ENCODE data around the gene BCAR3.

BCAR3 gene

GRCh38 chr1:93531193-93531592 is 150.4 kb downstream of the BCAR3 start:
- no peaks in the 10 kb centered on the region for H3K36me3 Mint-ChIP-seq (ENCODE audit: low read depth)
- H3K27ac Mint-ChIP-seq = no peak overlapping the region
- H3K4me1 Mint-ChIP-seq (ENCODE audit: low read depth) = no peaks in the 10 kb centered on the region
- H3K4me3 Mint-ChIP-seq = no peak overlapping the region
- no peaks in the 10 kb centered on the region for H3K9me3 Mint-ChIP-seq
- H3K27me3 Mint-ChIP-seq (ENCODE audit: low read depth) = peaks cover 26% of the 10 kb centered on the region

- no peak overlapping the region for H3K4me3 Mint-ChIP-seq
- no peaks in the 10 kb centered on the region for H3K9me3 Mint-ChIP-seq
- H3K27me3 Mint-ChIP-seq (ENCODE audit: low read depth) = peaks cover 12% of the 10 kb centered on the region
- no peaks in the 10 kb centered on the region for H3K4me1 Mint-ChIP-seq (ENCODE audit: low read depth)
- H3K36me3 Mint-ChIP-seq (ENCODE audit: low read depth) = no peaks in the 10 kb centered on the region
- no peak overlapping the region for H3K27ac Mint-ChIP-seq
These were observed 153.2 kb downstream of the BCAR3 start for GRCh38 chr1:93528412-93528811.

GRCh38 chr1:93526431-93526830 is 155.2 kb downstream of the BCAR3 start:
- Mint-ChIP-seq H3K36me3 (ENCODE audit: low read depth) (no peaks in the 10 kb centered on the region), H3K27ac (no peak overlapping the region), H3K9me3 (no peaks in the 10 kb centered on the region), H3K4me3 (no peak overlapping the region), H3K4me1 (ENCODE audit: low read depth) (no peaks in the 10 kb centered on the region), H3K27me3 (ENCODE audit: low read depth) (peaks cover 9% of the 10 kb centered on the region)

- no peak overlapping the region for H3K4me3 Mint-ChIP-seq
- H3K27me3 Mint-ChIP-seq (ENCODE audit: low read depth) = peaks cover 9% of the 10 kb centered on the region
- no peaks in the 10 kb centered on the region for H3K9me3 Mint-ChIP-seq
- H3K27ac Mint-ChIP-seq = no peak overlapping the region
- H3K4me1 Mint-ChIP-seq (ENCODE audit: low read depth) = no peaks in the 10 kb centered on the region
- H3K36me3 Mint-ChIP-seq (ENCODE audit: low read depth) = no peaks in the 10 kb centered on the region
These were observed 156.2 kb downstream of the BCAR3 start for GRCh38 chr1:93525431-93525830.

- Mint-ChIP-seq H3K36me3 (ENCODE audit: low read depth) (no peaks in the 10 kb centered on the region), H3K27ac (no peak overlapping the region), H3K27me3 (ENCODE audit: low read depth) (peaks cover 6% of the 10 kb centered on the region), H3K9me3 (no peaks in the 10 kb centered on the region), H3K4me1 (ENCODE audit: low read depth) (no peaks in the 10 kb centered on the region), H3K4me3 (no peak overlapping the region)
These were observed 158.9 kb downstream of the BCAR3 start for GRCh38 chr1:93522721-93523120.

- Mint-ChIP-seq H3K4me3 (no peak overlapping the region), H3K27ac (no peak overlapping the region), H3K9me3 (no peaks in the 10 kb centered on the region), H3K36me3 (ENCODE audit: low read depth) (no peaks in the 10 kb centered on the region), H3K27me3 (ENCODE audit: low read depth) (peaks cover 6% of the 10 kb centered on the region), H3K4me1 (ENCODE audit: low read depth) (no peaks in the 10 kb centered on the region)
These were observed 160.0 kb downstream of the BCAR3 start for GRCh38 chr1:93521618-93522017.

- Mint-ChIP-seq H3K4me1 (ENCODE audit: low read depth) (no peaks in the 10 kb centered on the region), H3K4me3 (no peak overlapping the region), H3K27ac (no peak overlapping the region), H3K27me3 (ENCODE audit: low read depth) (peaks cover 6% of the 10 kb centered on the region), H3K36me3 (ENCODE audit: low read depth) (no peaks in the 10 kb centered on the region), H3K9me3 (no peaks in the 10 kb centered on the region)
These were observed 162.3 kb downstream of the BCAR3 start for GRCh38 chr1:93519199-93519829.

GRCh38 chr1:93518516-93518915 is 163.1 kb downstream of the BCAR3 start:
- H3K27ac Mint-ChIP-seq = no peak overlapping the region
- no peaks in the 10 kb centered on the region for H3K9me3 Mint-ChIP-seq
- H3K4me1 Mint-ChIP-seq (ENCODE audit: low read depth) = no peaks in the 10 kb centered on the region
- peaks cover 6% of the 10 kb centered on the region for H3K27me3 Mint-ChIP-seq (ENCODE audit: low read depth)
- H3K4me3 Mint-ChIP-seq = no peak overlapping the region
- no peaks in the 10 kb centered on the region for H3K36me3 Mint-ChIP-seq (ENCODE audit: low read depth)

- Mint-ChIP-seq H3K27me3 (ENCODE audit: low read depth) (peaks cover 6% of the 10 kb centered on the region), H3K27ac (no peak overlapping the region), H3K9me3 (no peaks in the 10 kb centered on the region), H3K4me3 (no peak overlapping the region), H3K36me3 (ENCODE audit: low read depth) (no peaks in the 10 kb centered on the region), H3K4me1 (ENCODE audit: low read depth) (no peaks in the 10 kb centered on the region)
These were observed 165.5 kb downstream of the BCAR3 start for GRCh38 chr1:93516164-93516563.

Data from T-helper 1 cell treated with Interleukin-12 subunit alpha and Interleukin-12 subunit beta and Interleukin-4 antibody, amounts not matched to agents 30 μg/mL and 1 μg/mL, for 36 hours (primary cell).